Measurements from ENCODE around the gene DCAF8. TPM values are rescaled to one million over a fixed set of nuclear protein-coding genes. Genes with fewer than 3 reads are reported as not detected.

DCAF8 gene
- polyA plus RNA-seq, 2 donors, result 47.8 to 55.0 TPM

DNA sequence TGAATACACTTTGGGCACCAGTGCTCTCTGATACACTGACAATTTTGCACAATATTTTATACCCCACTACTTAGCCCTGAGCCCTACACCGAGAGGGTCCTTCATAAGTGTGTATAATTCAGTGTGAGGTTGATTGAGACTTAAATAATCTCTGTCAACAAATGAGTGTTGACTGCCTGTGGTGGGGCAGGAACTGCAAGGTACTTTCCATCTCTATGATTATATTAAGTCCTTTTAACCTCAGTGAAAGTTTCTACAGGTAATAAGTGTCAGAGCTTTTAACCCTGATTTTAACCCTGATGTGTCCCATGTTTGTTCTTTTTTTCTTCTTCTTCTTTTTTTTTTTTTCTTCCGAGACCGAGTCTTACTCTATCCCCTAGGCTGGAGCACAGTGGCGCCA is 66.2 kb downstream of the DCAF8 start:
- H3K4me1 ChIP-seq (ENCODE audit: control insufficient read depth in 2 of 2, insufficient read depth in 2 of 2, low read length in 1 of 2), result peaks cover 0 to 4% of the 10 kb centered on the region in 2 donors
- H3K9me3 ChIP-seq (ENCODE audit: control insufficient read depth in 2 of 2, insufficient read depth in 1 of 2, low read depth in 1 of 2, low read length in 1 of 2), result no peaks in the 10 kb centered on the region
- no peak overlapping the region for H3K4me3 ChIP-seq (ENCODE audit: low read depth in 1 of 2, low read length in 2 of 2)
- 83 to 85% methylated on average over 4 of the region's 4 CpGs for WGBS, 2 donors
- no peak overlapping the region for H3K27ac ChIP-seq (ENCODE audit: low read depth in 2 of 2, low read length in 1 of 2)
- no peaks in the 10 kb centered on the region for H3K36me3 ChIP-seq (ENCODE audit: control insufficient read depth in 2 of 2, insufficient read depth in 2 of 2, low read length in 1 of 2)
- no peaks in the 10 kb centered on the region for H3K27me3 ChIP-seq (ENCODE audit: control insufficient read depth in 1 of 2, insufficient read depth in 2 of 2, low read length in 2 of 2)

DNA sequence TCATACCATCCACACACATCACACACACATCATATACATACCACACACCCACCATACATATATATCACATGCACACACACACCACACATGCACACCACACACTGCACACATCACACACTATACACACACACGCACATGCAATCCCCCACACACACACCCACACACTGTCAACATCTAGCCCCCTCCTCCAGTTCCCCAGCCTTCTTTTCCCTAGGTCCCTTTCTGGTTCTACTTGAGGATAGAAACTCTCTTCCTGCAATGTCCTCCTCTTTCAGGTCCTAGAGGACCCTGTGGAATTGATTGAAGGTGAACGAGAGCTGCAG is 67.7 kb downstream of the DCAF8 start:
- Histone ChIP-seq H3K4me1 (ENCODE audit: control insufficient read depth in 2 of 2, insufficient read depth in 2 of 2, low read length in 1 of 2) (peaks cover 0 to 4% of the 10 kb centered on the region in 2 donors), H3K27me3 (ENCODE audit: control insufficient read depth in 1 of 2, insufficient read depth in 2 of 2, low read length in 2 of 2) (no peaks in the 10 kb centered on the region), H3K36me3 (ENCODE audit: control insufficient read depth in 2 of 2, insufficient read depth in 2 of 2, low read length in 1 of 2) (no peaks in the 10 kb centered on the region), H3K9me3 (ENCODE audit: control insufficient read depth in 2 of 2, insufficient read depth in 1 of 2, low read depth in 1 of 2, low read length in 1 of 2) (no peaks in the 10 kb centered on the region), H3K27ac (ENCODE audit: low read depth in 2 of 2, low read length in 1 of 2) (no peak overlapping the region), H3K4me3 (ENCODE audit: low read depth in 1 of 2, low read length in 2 of 2) (no peak overlapping the region)
- WGBS, 2 donors, result 72 to 76% methylated on average over 2 of the region's 2 CpGs

DNA sequence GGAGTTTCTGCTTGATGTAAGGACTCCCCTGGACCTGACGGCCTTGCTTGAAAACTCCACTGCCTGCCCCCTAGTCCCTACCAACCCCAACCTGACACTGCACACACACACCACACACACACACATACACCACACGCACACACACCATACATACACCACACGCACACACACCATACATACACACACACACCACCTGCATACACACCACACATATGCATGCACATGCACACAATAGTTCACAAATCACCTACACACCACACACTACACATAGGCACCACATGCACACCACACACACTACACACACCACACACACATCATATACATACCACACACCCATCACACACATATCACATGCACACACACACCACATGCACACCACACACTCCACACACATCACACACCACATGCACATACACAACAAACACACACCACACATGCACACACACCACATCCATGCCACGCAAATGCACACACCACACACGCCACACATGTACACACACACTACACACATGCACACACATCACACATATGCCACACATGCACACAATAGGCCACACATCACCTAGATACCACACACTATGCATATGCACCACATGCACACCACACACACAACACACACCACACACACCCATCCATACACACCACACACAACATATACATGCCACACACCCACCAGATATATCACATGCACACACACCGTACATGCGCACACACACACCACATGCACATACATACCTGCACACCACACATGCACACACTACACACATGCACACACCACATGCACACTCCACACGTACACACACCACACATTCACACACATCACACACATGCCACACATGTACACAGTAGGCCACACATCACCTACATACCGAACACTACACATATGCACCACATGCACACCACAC is 68.3 kb downstream of the DCAF8 start:
- Histone ChIP-seq H3K36me3 (ENCODE audit: control insufficient read depth in 2 of 2, insufficient read depth in 2 of 2, low read length in 1 of 2) (no peaks in the 10 kb centered on the region), H3K27me3 (ENCODE audit: control insufficient read depth in 1 of 2, insufficient read depth in 2 of 2, low read length in 2 of 2) (no peaks in the 10 kb centered on the region), H3K4me1 (ENCODE audit: control insufficient read depth in 2 of 2, insufficient read depth in 2 of 2, low read length in 1 of 2) (peaks cover 0 to 4% of the 10 kb centered on the region in 2 donors), H3K4me3 (ENCODE audit: low read depth in 1 of 2, low read length in 2 of 2) (no peak overlapping the region), H3K9me3 (ENCODE audit: control insufficient read depth in 2 of 2, insufficient read depth in 1 of 2, low read depth in 1 of 2, low read length in 1 of 2) (no peaks in the 10 kb centered on the region), H3K27ac (ENCODE audit: low read depth in 2 of 2, low read length in 1 of 2) (no peak overlapping the region)
- WGBS, 2 donors, result 87 to 92% methylated on average over 9 of the region's 9 CpGs

DNA sequence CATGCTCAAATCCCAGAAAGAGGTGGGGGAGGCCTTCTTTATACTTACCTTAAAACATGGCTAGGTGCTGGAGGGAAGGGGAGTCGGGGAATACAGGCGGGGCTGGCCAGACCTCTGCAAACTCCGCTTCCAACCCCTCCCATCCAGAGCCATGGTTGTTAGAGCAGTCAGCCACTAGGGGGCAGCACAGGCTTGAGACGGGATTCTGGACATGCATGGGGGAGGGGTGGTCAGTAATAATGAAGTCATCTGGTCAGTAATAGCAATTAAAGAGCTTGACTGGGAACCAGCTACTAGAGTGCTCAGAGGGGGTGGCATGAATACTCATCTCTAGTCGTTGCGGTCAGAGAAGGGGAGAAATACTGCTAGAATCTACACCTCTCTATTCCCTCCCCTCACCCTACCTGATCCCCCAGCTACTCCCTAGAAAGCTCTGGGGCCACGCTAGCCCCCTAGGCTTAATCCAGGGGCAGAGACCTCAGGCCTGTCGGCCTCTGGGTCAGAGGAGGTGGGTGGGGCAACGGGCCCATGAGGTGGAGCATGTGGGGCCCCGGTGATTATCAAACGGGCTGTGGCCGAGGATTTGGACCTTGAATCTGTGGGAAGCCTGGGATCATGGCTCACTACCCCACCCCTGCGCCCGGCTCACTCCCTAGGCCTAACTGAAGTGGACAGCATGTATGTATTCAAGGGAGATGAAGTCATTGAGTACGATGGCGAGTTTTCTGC is 69.1 kb downstream of the DCAF8 start:
- 27 to 33% methylated on average over 16 of the region's 16 CpGs for WGBS, 2 donors

DNA sequence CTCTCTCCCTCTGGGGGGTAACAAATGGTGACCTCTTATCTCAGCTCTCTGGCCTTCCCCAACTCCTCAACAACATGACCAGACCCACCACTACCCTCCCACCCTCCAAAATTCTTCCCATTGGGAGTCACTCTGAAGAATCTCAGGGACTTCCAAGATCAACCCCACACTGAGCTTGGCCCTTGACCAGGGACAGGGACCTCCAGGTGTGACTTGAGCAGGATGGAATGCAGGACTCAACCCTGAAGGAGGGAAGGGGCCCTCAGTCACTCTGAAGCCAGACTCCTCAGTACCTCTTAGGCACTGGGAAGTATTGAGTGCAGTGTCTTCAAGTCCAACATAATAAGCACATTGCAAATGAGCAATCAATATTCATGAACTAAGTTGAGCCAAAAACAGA is 70.1 kb downstream of the DCAF8 start:
- no peaks in the 10 kb centered on the region for H3K9me3 ChIP-seq (ENCODE audit: control insufficient read depth in 2 of 2, insufficient read depth in 1 of 2, low read depth in 1 of 2, low read length in 1 of 2)
- no peak overlapping the region for H3K4me3 ChIP-seq (ENCODE audit: low read depth in 1 of 2, low read length in 2 of 2)
- H3K36me3 ChIP-seq (ENCODE audit: control insufficient read depth in 2 of 2, insufficient read depth in 2 of 2, low read length in 1 of 2), result no peaks in the 10 kb centered on the region
- no peak overlapping the region for H3K27ac ChIP-seq (ENCODE audit: low read depth in 2 of 2, low read length in 1 of 2)
- H3K27me3 ChIP-seq (ENCODE audit: control insufficient read depth in 1 of 2, insufficient read depth in 2 of 2, low read length in 2 of 2), result no peaks in the 10 kb centered on the region
- H3K4me1 ChIP-seq (ENCODE audit: control insufficient read depth in 2 of 2, insufficient read depth in 2 of 2, low read length in 1 of 2), result peaks cover 0 to 4% of the 10 kb centered on the region in 2 donors

More for the DNA sequence above, 69.1 kb downstream of the DCAF8 start:
- Histone ChIP-seq H3K4me1 (ENCODE audit: control insufficient read depth in 2 of 2, insufficient read depth in 2 of 2, low read length in 1 of 2) (peaks cover 0 to 4% of the 10 kb centered on the region in 2 donors), H3K27me3 (ENCODE audit: control insufficient read depth in 1 of 2, insufficient read depth in 2 of 2, low read length in 2 of 2) (no peaks in the 10 kb centered on the region), H3K9me3 (ENCODE audit: control insufficient read depth in 2 of 2, insufficient read depth in 1 of 2, low read depth in 1 of 2, low read length in 1 of 2) (no peaks in the 10 kb centered on the region), H3K36me3 (ENCODE audit: control insufficient read depth in 2 of 2, insufficient read depth in 2 of 2, low read length in 1 of 2) (no peaks in the 10 kb centered on the region), H3K4me3 (ENCODE audit: low read depth in 1 of 2, low read length in 2 of 2) (no peak overlapping the region), H3K27ac (ENCODE audit: low read depth in 2 of 2, low read length in 1 of 2) (no peak overlapping the region)

DNA sequence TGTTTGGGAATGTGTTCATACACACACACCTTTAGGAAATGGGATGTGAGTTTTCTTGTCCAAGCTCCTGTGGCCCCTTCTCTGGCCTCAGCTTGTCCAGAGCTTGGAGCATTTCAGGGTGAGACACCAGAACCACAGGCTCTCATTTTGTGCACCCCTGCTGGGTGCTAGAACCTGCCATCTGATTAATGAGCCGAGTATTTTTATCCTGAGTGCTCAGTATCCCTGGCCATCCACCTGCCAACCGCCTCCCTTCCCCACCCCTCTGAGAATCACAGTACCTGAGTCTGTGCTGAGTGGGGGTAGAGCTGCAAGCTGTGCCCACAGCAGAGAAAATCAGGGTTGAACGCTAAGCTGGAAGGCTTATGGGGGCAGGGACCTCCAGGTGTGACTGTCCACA is 70.6 kb downstream of the DCAF8 start:
- Histone ChIP-seq H3K4me1 (ENCODE audit: control insufficient read depth in 2 of 2, insufficient read depth in 2 of 2, low read length in 1 of 2) (peaks cover 0 to 4% of the 10 kb centered on the region in 2 donors), H3K9me3 (ENCODE audit: control insufficient read depth in 2 of 2, insufficient read depth in 1 of 2, low read depth in 1 of 2, low read length in 1 of 2) (no peaks in the 10 kb centered on the region), H3K4me3 (ENCODE audit: low read depth in 1 of 2, low read length in 2 of 2) (no peak overlapping the region), H3K36me3 (ENCODE audit: control insufficient read depth in 2 of 2, insufficient read depth in 2 of 2, low read length in 1 of 2) (no peaks in the 10 kb centered on the region), H3K27ac (ENCODE audit: low read depth in 2 of 2, low read length in 1 of 2) (no peak overlapping the region), H3K27me3 (ENCODE audit: control insufficient read depth in 1 of 2, insufficient read depth in 2 of 2, low read length in 2 of 2) (no peaks in the 10 kb centered on the region)
- WGBS, 2 donors, result 84 to 94% methylated on average over 3 of the region's 3 CpGs

DNA sequence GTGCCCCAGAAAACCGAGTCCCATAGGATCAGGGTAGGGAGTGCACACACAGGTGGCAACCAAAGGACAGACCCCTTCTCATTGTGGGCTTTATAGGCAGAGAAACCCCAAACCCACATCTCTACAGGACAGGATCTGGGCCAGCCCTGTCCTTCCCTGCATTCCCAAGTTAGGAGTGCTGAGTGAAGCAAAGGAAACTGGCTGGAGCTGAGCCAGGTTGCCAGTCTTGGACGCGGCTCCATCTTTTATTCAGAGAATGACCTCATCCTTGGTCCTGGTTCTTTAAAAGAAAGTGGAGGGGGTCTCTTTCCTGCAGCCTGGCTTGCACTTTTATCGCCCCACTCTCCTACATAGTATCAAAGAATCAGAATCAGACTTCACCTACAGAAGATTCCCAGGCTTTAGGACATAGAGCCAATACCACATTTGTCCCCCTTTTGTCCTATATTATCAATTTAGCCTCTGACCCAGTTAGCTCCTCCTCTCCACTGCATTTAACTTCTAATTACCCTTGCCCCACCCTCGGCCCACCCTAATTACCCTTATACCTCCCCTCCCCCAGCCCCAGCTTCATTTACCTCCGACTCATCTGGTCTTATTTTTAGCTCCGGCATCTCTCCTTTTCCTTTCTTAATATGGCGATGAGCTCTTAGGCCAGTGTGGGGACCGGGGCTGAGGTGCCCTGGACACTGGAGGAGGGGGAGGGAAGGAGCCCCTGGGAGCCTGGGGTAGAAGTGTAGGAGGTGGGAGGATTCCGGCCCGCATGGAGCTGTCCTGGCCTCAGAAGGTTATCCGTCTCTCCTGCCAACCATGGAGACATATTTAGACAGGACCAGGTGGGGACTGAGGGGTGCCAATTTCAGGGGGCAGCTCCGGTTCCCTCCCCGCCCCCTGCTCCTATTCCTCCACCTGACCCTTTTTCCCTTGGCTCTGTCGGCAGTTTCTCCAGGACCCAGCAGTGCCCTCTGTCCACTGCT is 72.4 kb downstream of the DCAF8 start, which contains the start of gene CASQ1:
CASQ1 (plus strand) TSS at position 927 of the 977 bp plus-strand sequence. CDS start 177 bp downstream, outside the sequence.
- H3K36me3 ChIP-seq (ENCODE audit: control insufficient read depth in 2 of 2, insufficient read depth in 2 of 2, low read length in 1 of 2), result no peaks in the 10 kb centered on the region
- H3K4me1 ChIP-seq (ENCODE audit: control insufficient read depth in 2 of 2, insufficient read depth in 2 of 2, low read length in 1 of 2), result peaks cover 0 to 4% of the 10 kb centered on the region in 2 donors
- no peak within 1 kb of the TSS for H3K4me3 ChIP-seq (ENCODE audit: low read depth in 1 of 2, low read length in 2 of 2)
- 59 to 68% methylated on average over 15 of the region's 15 CpGs for WGBS, 2 donors
- H3K9me3 ChIP-seq (ENCODE audit: control insufficient read depth in 2 of 2, insufficient read depth in 1 of 2, low read depth in 1 of 2, low read length in 1 of 2), result no peaks in the 10 kb centered on the region
- no peaks in the 10 kb centered on the region for H3K27me3 ChIP-seq (ENCODE audit: control insufficient read depth in 1 of 2, insufficient read depth in 2 of 2, low read length in 2 of 2)
- no peak within 1 kb of the TSS for H3K27ac ChIP-seq (ENCODE audit: low read depth in 2 of 2, low read length in 1 of 2)

DNA sequence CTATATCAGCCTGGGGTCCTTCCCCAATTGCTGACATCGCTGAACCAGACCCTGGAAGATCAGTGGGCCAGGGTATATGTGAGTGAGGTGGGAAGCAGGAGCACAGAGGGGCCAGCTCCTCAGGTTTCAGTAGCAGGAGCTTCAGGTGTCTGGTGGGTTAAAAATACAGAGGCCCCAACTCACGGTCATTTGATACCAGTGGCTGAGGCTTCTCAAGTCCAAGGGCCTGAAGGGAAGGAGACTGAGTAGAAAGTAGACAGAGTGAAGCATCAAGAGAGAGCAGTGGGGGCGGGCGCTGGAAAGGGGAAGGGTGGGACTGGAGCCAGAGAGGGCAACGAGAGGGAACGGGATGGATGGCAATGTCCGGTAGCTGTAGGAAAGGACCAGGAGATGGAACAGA is 74.0 kb downstream of the DCAF8 start:
- no peaks in the 10 kb centered on the region for H3K4me1 ChIP-seq (ENCODE audit: control insufficient read depth in 2 of 2, insufficient read depth in 2 of 2, low read length in 1 of 2)
- H3K4me3 ChIP-seq (ENCODE audit: low read depth in 1 of 2, low read length in 2 of 2), result no peak overlapping the region
- WGBS, 2 donors, result 84 to 87% methylated on average over 7 of the region's 7 CpGs
- no peaks in the 10 kb centered on the region for H3K36me3 ChIP-seq (ENCODE audit: control insufficient read depth in 2 of 2, insufficient read depth in 2 of 2, low read length in 1 of 2)
- no peaks in the 10 kb centered on the region for H3K27me3 ChIP-seq (ENCODE audit: control insufficient read depth in 1 of 2, insufficient read depth in 2 of 2, low read length in 2 of 2)
- no peak overlapping the region for H3K27ac ChIP-seq (ENCODE audit: low read depth in 2 of 2, low read length in 1 of 2)
- H3K9me3 ChIP-seq (ENCODE audit: control insufficient read depth in 2 of 2, insufficient read depth in 1 of 2, low read depth in 1 of 2, low read length in 1 of 2), result no peaks in the 10 kb centered on the region

DNA sequence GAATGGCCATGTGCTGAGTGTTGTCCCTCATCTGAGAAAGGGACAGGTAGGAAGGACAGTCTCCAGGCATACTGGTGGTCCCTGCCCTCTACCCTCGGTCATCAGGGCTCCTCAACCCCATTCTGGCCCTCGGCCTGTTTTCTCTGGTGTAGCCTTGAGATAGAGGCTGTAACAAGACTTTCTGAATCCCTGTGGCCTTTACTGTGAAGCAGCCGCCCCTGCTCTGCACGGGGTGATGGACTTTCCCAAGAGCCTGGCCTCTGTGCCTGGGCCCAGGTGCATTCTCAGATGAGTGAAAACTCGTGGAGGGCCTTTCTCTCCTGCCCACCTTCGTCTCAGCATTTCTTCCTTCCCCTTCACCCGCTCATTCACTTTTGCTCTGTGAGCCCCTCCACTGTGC is 74.9 kb downstream of the DCAF8 start:
- H3K27ac ChIP-seq (ENCODE audit: low read depth in 2 of 2, low read length in 1 of 2), result no peak overlapping the region
- H3K4me3 ChIP-seq (ENCODE audit: low read depth in 1 of 2, low read length in 2 of 2), result no peak overlapping the region
- no peaks in the 10 kb centered on the region for H3K9me3 ChIP-seq (ENCODE audit: control insufficient read depth in 2 of 2, insufficient read depth in 1 of 2, low read depth in 1 of 2, low read length in 1 of 2)
- no peaks in the 10 kb centered on the region for H3K4me1 ChIP-seq (ENCODE audit: control insufficient read depth in 2 of 2, insufficient read depth in 2 of 2, low read length in 1 of 2)
- no peaks in the 10 kb centered on the region for H3K27me3 ChIP-seq (ENCODE audit: control insufficient read depth in 1 of 2, insufficient read depth in 2 of 2, low read length in 2 of 2)
- 76 to 81% methylated on average over 7 of the region's 7 CpGs for WGBS, 2 donors
- H3K36me3 ChIP-seq (ENCODE audit: control insufficient read depth in 2 of 2, insufficient read depth in 2 of 2, low read length in 1 of 2), result no peaks in the 10 kb centered on the region
